GM21529 (cell line): ENCODE measurements around the gene CDY2A.
"Not testable (repeated sequence)": the region's sequence is repeated elsewhere in the genome, so short reads cannot be mapped to it uniquely, and the experiment has no call there.

Experiments
- ATAC-seq: cut with Tn5 transposase; IDR thresholded peaks from one replicate; pipeline ENCODE4 v1.9.1; 2021; ENCODE audit not compliant: unreplicated experiment

Gene CDY2A, protein sequence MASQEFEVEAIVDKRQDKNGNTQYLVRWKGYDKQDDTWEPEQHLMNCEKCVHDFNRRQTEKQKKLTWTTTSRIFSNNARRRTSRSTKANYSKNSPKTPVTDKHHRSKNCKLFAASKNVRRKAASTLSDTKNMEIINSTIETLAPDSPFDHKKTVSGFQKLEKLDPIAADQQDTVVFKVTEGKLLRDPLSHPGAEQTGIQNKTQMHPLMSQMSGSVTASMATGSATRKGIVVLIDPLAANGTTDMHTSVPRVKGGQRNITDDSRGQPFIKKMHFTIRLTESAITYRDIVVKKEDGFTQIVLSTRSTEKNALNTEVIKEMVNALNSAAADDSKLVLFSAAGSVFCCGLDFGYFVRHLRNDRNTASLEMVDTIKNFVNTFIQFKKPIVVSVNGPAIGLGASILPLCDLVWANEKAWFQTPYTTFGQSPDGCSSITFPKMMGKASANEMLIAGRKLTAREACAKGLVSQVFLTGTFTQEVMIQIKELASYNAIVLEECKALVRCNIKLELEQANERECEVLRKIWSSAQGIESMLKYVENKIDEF

DNA sequence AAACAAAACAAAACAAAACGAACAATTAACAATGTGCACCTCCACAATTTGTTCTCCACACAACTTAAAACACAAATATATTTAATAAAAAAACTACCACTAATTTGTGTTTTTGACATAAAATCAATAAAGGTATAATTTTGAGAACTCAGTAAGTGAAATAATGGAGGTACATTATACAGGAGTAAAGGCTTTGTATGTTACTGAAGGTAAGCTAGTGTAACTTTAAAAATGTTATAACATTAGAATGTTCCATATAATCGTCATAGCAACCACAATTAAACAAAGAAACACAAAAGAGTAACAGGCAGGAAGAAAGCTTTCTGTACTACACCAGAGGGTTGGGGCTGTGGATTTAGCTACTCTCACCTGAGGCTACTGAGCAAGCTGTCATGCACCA lies at the start of gene CDY2A:
Gene CDY2A, plus strand, starts transcription at position 301 of the 400 bp plus-strand sequence. CDS start 328 bp downstream, outside the sequence.
- ATAC-seq: not testable (repeated sequence)

DNA sequence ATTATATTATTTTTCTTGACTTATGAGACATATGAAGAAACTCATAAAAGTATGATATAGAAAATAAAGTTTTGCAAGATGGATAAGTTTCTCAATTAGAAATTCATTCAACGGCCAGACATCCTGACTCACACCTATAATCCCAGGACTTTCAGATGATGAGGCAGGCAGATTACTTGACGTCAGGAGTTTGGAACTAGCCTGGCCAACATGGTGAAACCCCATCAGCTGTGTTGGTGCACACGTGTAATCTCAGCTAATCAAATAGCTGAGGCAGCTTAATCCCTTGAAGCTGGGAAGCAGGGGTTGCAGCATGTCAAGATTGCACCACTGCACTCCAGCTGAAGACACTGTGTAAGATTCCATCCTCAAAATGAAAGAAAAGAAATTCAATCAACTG lies 28.0 kb upstream of the CDY2A start:
- not testable (repeated sequence) for ATAC-seq

DNA sequence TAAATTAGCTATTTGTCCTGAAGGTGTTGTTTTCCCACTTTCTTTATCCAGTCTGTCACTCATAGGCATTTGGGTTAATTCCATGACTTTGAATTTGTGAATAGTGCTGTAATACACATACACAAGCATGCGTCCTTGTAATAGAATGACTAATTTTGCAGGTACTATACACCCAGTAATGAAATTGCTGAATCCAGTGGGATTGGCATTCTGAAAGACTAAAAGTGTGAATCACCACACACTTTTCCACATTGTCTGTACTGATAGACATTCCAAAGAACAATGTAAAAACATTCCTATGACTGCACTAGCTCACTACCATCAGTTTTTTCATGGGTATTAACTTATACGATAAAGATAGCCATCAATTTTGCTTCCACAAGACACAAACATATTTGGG lies 27.3 kb upstream of the CDY2A start:
- ATAC-seq: not testable (repeated sequence)

DNA sequence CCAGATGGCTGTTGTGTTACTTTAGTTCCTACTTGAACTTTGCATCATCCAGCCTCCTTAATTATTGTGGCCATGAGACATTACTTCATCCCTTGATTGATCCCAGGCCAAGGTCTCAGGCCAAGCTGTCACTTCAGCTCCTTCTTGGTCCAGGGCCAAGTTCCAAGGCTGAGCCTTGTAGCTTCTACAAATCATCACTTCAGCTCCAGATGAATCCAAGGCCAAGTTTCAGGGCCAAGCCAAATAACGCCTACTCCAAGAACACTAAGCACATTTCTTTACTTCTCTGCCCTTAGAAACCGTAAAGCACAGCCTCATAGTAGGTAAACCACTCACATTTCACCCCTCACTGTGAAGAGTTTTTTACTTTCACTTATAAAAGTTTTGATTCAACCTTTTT lies 1.7 kb upstream of the CDY2A start:
- not testable (repeated sequence) for ATAC-seq

DNA sequence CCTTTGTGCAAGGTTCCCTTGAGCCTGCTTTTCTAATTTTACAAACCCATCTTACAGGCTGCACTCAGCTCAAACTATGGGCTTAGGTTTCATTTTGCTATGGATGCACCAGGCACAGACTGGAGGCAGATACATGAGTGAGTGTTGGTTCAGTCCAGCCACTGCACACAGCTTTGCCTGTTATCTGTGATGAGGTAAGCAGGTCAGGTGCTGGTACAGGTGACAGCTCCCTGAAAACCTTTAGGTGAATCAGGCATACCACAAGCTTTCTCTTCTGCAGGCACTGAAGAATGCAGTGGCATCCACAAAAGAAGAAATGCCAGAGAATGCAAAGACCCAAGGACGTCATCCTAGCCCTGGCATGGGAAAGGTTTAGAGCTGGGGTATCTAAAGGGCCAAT lies 3.3 kb downstream of the CDY2A start:
- ATAC-seq: not testable (repeated sequence)

DNA sequence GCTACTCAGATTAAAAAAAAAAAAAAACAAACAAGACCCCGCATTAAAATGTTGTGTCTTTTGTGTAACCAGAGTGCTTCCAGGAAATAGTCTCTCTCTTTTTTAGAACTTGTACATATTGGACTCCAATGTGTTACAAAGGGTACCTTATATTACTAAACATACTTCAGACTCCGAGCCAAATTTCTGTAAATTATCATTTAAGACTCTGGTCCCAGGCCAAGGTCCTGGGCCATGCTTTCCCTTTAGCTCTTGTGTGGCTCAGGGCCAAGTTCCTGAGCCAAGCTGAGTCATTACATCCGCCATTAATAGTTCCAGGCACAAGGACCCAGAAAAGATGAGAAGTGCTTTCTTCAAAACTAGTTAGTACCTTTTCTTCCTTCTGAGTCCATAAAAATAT lies 4.6 kb downstream of the CDY2A start:
- ATAC-seq: not testable (repeated sequence)

DNA sequence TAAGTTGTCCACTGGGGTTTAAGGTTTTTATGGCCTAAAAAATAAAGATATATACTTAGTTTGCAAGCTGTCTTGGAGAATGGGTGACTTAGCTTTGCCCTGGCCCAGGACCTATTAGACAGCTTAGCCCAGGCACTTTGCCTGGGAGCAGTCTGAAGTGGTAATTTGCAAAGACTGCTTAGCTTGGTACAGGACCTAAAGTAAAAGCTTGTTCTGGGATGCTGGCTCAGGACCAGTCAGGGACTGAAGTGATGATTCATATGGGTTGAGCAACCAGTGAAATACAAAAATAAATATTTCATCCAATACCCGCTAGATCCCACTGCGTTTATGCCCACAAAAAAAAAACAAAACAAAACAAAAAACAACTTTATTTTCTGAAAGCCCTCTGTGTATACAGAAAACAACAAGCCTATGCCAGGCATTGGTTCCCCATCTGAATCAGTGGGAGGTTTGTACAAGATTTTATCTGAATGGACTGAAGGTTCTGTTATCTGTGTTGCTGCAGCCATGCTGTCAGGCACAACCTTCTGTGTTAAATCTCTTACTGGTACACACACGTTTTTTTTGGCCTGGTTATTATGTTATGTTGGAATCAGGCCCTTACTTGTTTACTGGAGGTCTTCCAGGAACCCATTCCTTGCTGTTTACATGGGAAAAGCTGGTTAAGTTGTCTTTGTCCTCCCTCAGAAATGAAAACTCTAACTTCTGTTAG lies 8.7 kb downstream of the CDY2A start:
- not testable (repeated sequence) for ATAC-seq

DNA sequence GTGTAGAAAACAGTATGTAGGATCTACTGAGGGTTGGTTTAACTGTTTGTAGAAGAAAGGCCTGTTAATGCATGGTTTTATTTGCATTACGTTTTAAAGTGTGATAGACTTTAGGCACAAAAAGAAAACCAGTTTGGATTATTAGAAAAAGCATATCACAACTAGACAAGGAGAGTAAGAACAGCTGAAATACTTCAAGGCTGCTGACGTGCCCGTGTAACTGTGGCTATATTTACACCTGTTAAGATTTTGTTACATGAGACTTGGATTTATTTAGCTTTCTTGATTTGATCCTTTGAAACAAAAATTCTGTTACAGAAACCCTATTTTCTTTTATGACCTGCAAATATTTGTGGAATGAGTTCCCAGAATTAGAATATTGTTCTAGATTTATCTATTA lies 9.3 kb downstream of the CDY2A start:
- not testable (repeated sequence) for ATAC-seq

DNA sequence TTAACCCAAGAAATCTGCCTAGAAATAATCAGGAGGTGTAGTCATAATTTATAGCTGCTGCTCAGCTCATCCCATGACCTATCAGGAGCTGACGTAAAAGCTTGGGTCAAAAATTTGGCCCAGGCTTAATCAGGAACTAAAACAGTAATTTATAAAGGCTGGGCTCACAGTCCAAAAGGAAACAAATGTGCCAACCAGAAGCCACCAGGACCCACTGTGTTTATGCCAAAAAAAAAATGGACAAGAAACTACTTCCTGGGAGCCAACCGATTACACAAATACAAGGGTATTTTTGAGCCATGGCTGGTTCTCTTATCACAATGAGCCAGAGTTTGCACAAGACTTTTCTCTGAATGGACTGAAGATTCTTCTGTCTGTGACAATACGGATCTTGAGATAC lies 19.4 kb downstream of the CDY2A start:
- ATAC-seq: not testable (repeated sequence)

DNA sequence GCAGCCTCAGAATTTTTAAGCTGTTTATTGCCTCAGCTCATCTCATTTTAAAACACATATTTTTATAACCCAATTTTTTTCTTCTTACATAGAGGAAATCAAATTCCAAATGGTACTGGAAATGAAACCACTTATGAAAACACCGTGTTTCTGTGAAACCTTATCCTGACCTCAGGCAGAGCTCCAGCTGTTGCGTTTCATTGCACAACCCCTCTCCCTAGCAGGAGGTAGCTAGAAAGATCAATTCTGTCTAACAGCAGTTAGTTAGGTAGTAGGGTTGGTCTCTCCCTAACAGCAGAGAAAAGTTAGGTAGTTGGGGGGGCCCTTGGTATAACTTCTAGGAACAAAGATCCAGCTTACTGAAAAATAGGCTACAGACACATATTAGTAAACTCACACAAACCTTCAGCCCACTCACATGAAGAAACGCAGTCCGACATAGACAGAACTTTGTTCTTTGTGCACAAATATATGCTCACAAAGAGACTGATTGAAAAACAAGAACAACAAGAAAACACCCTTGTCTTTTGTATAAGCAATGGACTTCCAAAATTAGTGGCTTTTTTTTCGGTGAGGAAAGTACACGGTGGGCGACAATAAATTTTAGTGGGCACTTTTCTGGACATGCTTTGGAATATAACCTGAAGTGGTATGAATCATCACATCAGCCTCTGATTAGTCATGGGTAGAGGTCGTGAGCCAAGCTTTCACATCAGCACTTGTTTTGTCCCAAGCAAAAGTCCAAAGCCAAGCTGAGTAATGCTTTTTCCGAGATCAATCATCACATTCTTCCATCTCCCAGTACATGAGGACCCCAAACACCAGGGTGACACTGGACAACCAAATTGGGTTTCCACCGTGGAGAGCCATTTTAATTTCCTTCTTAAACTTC lies 22.8 kb downstream of the CDY2A start:
- not testable (repeated sequence) for ATAC-seq

DNA sequence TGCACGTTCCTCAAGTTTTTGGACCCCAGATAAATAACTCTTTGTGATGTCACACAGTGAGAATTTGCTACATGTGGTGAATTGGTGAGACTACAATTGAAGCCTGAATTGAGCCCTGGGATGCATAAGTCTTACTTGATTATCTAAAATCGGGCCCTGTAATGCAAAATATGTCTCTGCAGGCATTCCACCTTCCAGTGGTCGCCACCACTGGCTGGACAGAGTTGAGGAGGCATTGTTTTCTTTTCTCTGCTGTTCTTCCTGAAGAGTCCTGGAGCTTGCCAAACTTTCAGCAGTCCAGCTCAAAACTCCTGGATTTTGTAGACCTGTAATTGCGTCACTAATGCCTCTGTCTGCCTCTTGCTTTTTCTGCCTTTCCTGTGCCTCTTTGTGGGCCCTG lies 23.5 kb downstream of the CDY2A start:
- ATAC-seq: not testable (repeated sequence)

DNA sequence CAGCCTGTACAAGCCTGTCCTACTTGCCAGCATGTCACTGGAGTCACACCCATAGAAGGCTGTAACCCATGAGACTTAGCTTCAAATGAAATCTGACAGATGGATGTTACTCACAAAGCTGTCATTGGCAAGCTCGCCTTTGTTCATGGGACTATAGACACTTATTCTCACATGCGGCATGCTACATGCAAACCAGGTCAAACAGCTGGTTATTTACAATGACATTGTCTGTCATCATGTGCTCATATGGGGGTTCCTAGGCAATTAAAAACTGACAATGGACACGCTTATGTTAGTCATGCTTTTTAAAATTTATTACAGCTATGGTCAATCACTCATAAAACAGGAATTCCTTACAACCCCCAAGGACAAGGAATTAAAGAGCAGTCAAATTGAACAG lies 30.9 kb downstream of the CDY2A start:
- ATAC-seq: not testable (repeated sequence)

DNA sequence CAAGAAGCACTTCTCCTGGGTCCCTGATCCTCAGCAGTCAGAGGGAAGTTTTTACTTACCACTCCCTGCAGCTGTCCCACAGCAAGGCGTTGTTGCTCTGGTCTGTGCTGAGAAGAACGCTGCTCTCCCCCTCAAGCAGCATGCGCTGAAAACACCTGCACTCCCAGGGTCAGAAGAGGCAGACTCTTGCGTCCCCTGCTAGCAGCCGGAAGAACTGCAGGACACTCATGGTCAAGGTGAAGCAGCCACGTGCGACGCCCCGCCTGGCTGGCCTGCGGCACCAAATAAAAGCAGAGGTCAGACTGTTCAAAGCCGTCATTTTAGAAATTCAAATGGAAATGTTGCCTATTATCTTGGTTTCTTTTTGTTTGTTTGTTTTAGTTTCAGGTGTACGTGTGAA lies 47.9 kb downstream of the CDY2A start:
- not testable (repeated sequence) for ATAC-seq
